Measurements from ENCODE around the gene KCNG4. TPM values are rescaled to one million over a fixed set of nuclear protein-coding genes. Genes with fewer than 3 reads are reported as not detected.

KCNG4 gene
- polyA plus RNA-seq, 1 donor (not counting 4 experiments of a cell fraction or from before 2014, with no cell fraction given), result not detected

DNA sequence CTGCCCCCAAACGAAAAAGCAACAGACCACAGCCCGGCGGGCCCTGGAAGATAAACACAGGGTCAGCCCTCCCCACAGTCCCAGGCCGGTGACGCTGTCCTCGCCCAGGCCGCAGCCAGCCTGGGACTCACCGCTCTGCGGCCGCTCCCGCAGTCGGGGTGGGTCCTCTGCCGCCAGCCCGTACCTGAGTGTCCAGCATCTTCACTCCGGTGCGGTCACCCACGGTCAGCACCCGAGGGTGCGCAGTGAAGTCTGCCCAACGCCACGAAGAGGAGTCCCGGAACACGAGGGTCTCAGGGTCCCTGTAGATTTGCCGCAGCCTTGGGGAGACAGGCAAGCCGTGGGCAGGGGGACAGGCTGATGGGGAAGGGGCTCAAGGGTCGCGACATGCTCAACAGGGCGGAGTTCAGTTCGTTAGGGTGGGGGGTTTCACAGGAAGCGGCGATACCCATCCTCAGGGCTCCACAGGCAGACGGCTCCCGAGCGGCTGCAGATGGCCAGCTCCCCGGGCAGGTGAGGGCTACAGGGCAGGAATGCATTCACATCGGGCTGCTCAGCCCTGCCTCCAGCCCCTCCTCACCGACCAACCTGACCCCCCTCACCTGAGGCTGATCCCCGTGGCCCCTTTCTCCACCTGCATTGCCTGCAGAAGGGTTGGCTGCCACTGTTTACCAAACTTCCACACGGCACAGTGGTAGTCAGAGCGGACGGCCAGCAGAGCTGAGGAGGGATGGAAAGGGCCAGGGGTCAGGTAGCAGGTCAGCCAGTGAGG, 58.5 kb downstream of the KCNG4 start:
- peaks cover 2% of the 10 kb centered on the region for H4K20me1 ChIP-seq (ENCODE audit: control insufficient read depth, extremely low read depth, insufficient read depth, low read length)
- no peaks in the 10 kb centered on the region for H3K9me3 ChIP-seq (ENCODE audit: control insufficient read depth, low read depth, low read length)
- DNase-seq (ENCODE audit: low read depth, low spot score), result no peak
- no peaks in the 10 kb centered on the region for H3K9me1 ChIP-seq (ENCODE audit: control insufficient read depth, extremely low read depth, insufficient read depth, low read length)
- H3K4me2 ChIP-seq (ENCODE audit: control insufficient read depth, extremely low read depth, insufficient read depth, low read depth, low read length), result no peak overlapping the region
- peaks cover 22% of the 10 kb centered on the region for H3K4me1 ChIP-seq (ENCODE audit: control insufficient read depth, extremely low read depth, insufficient read depth, low read length)
- dilution Hi-C loops (cut with MboI; ENCODE audit: extremely low pct_ligation_motif_present, low sequenced_read_pairs), result no loop called here
- peaks cover 15 to 26% of the 10 kb centered on the region in 2 experiments for H3K36me3 ChIP-seq (ENCODE audit: control insufficient read depth in 2 of 2, extremely low read depth in 1 of 2, insufficient read depth in 2 of 2, low read length in 2 of 2)
- TF ChIP-seq, protein P1, sequence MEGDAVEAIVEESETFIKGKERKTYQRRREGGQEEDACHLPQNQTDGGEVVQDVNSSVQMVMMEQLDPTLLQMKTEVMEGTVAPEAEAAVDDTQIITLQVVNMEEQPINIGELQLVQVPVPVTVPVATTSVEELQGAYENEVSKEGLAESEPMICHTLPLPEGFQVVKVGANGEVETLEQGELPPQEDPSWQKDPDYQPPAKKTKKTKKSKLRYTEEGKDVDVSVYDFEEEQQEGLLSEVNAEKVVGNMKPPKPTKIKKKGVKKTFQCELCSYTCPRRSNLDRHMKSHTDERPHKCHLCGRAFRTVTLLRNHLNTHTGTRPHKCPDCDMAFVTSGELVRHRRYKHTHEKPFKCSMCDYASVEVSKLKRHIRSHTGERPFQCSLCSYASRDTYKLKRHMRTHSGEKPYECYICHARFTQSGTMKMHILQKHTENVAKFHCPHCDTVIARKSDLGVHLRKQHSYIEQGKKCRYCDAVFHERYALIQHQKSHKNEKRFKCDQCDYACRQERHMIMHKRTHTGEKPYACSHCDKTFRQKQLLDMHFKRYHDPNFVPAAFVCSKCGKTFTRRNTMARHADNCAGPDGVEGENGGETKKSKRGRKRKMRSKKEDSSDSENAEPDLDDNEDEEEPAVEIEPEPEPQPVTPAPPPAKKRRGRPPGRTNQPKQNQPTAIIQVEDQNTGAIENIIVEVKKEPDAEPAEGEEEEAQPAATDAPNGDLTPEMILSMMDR (optimal IDR thresholded peaks at IDR 0.05 in 1 of 3, IDR thresholded peaks at IDR 0.05 in 1 of 3, conservative IDR thresholded peaks at IDR 0.05 in 1 of 3; ENCODE audit: extremely low read depth in 1 of 3, insufficient read depth in 2 of 3, low read length in 3 of 3), result no peak
- no peak for TF ChIP-seq EZH2 (IDR thresholded peaks at IDR 0.05; ENCODE audit: low read length)
- peaks cover 30% of the 10 kb centered on the region for H3K79me2 ChIP-seq (ENCODE audit: control insufficient read depth, insufficient read depth, low read length)
- H2AFZ ChIP-seq (ENCODE audit: control insufficient read depth, low read length), result no peak overlapping the region
- no peak for FAIRE-seq
- no peak overlapping the region for H3K4me3 ChIP-seq (ENCODE audit: control insufficient read depth in 2 of 3, extremely low read depth in 1 of 3, insufficient read depth in 2 of 3, low read depth in 1 of 3, low read length in 3 of 3)
- no peak overlapping the region for H3K9ac ChIP-seq (ENCODE audit: control insufficient read depth, extremely low read depth, insufficient read depth, low read length)
- H3K27ac ChIP-seq (ENCODE audit: control insufficient read depth, insufficient read depth, low read length), result no peak overlapping the region
- no peaks in the 10 kb centered on the region for H3K27me3 ChIP-seq (ENCODE audit: control insufficient read depth, extremely low read depth, insufficient read depth, low read length)

DNA sequence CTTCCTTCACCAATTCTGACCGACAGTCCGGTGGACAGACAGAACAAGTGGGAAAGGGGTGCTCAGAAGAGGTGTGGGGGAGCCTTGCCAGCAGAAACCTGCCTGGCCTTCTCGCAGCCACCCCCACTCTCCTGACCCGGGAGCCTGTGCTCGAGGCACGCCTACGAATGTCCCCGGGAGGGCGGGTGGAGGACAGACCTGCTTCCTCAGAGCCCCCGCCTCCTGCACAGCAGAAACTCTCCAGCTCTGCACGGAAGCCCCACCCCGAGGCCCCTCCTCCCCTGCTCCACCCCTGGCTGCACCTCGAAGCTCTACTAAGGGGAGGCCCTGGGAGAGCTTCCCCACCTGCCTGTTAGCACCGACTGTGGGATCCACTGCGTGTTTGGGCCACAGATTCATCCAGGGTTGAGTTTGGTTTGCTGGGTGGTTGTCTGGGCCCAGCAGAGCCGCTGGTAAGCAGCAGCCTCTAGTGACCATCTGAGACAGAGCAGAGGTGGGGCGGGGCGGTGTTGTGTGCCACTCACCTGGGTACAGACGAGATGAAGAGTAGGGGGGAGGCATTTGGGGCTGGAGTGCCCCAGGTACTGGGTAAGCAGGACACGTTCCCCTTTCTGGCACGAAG, 59.2 kb downstream of the KCNG4 start:
- no peaks in the 10 kb centered on the region for H3K9me1 ChIP-seq (ENCODE audit: control insufficient read depth, extremely low read depth, insufficient read depth, low read length)
- H3K9me3 ChIP-seq (ENCODE audit: control insufficient read depth, low read depth, low read length), result no peaks in the 10 kb centered on the region
- H3K4me2 ChIP-seq (ENCODE audit: control insufficient read depth, extremely low read depth, insufficient read depth, low read depth, low read length), result no peak overlapping the region
- no peak overlapping the region for H3K27ac ChIP-seq (ENCODE audit: control insufficient read depth, insufficient read depth, low read length)
- peaks cover 2% of the 10 kb centered on the region for H4K20me1 ChIP-seq (ENCODE audit: control insufficient read depth, extremely low read depth, insufficient read depth, low read length)
- FAIRE-seq, result no peak
- TF ChIP-seq EZH2 (IDR thresholded peaks at IDR 0.05; ENCODE audit: low read length), result no peak
- TF ChIP-seq, protein P1 (optimal IDR thresholded peaks at IDR 0.05 in 1 of 3, IDR thresholded peaks at IDR 0.05 in 1 of 3, conservative IDR thresholded peaks at IDR 0.05 in 1 of 3; ENCODE audit: extremely low read depth in 1 of 3, insufficient read depth in 2 of 3, low read length in 3 of 3), result no peak
- DNase-seq (ENCODE audit: low read depth, low spot score), result no peak
- H3K27me3 ChIP-seq (ENCODE audit: control insufficient read depth, extremely low read depth, insufficient read depth, low read length), result no peaks in the 10 kb centered on the region
- H3K4me3 ChIP-seq (ENCODE audit: control insufficient read depth in 2 of 3, extremely low read depth in 1 of 3, insufficient read depth in 2 of 3, low read depth in 1 of 3, low read length in 3 of 3), result no peak overlapping the region
- H3K36me3 ChIP-seq (ENCODE audit: control insufficient read depth in 2 of 2, extremely low read depth in 1 of 2, insufficient read depth in 2 of 2, low read length in 2 of 2), result peaks cover 15 to 26% of the 10 kb centered on the region in 2 experiments
- dilution Hi-C loops (cut with MboI; ENCODE audit: extremely low pct_ligation_motif_present, low sequenced_read_pairs), result no loop called here
- H2AFZ ChIP-seq (ENCODE audit: control insufficient read depth, low read length), result no peak overlapping the region
- no peak overlapping the region for H3K9ac ChIP-seq (ENCODE audit: control insufficient read depth, extremely low read depth, insufficient read depth, low read length)
- H3K79me2 ChIP-seq (ENCODE audit: control insufficient read depth, insufficient read depth, low read length), result peaks cover 23% of the 10 kb centered on the region
- peaks cover 23% of the 10 kb centered on the region for H3K4me1 ChIP-seq (ENCODE audit: control insufficient read depth, extremely low read depth, insufficient read depth, low read length)

Measured in keratinocyte (primary cell).